Tibial nerve (tissue), 4 donors: Measurements from ENCODE around the gene MCF2L. TPM values are rescaled to one million over a fixed set of nuclear protein-coding genes. Genes with fewer than 3 reads are reported as not detected.

ENCODE experiments used
- DNase-seq, 2 donors: peaks; one replicate each; pipeline ENCODE4 v3.0.0-alpha.2; 2019; ENCODE audit warnings: low spot score in 2 of 2
- H3K27ac ChIP-seq, 4 donors: fragments of 200-600 bp; sonication (generic) in 3 of 4; one replicate each; pipeline ENCODE4 v1.5.1; 2017 to 2019; ENCODE audit warnings: mild to moderate bottlenecking in 1 of 4
- H3K27me3 ChIP-seq, 2 donors: fragments of 200-600 bp; sonication (generic) in 1 of 2; one replicate each; pipeline versions ENCODE4 v1.5.1 to v1.6.0; 2017 to 2019
- H3K36me3 ChIP-seq, 3 donors: fragments of 200-600 bp; sonication (generic); one replicate each; pipeline ENCODE4 v1.5.1; 2018 to 2019
- H3K4me1 ChIP-seq, 4 donors: fragments of 200-600 bp; sonication (generic) in 3 of 4; one replicate each; pipeline ENCODE4 v1.5.1; 2017 to 2019
- H3K4me3 ChIP-seq, 4 donors: fragments of 200-600 bp; sonication (generic) in 3 of 4; one replicate each; pipeline ENCODE4 v1.5.1; 2017 to 2019; ENCODE audit warnings: mild to moderate bottlenecking in 1 of 4, moderate library complexity in 1 of 4
- H3K9me3 ChIP-seq, 4 donors: fragments of 200-600 bp; sonication (generic) in 3 of 4; one replicate each; pipeline ENCODE4 v1.5.1; 2017 to 2019
- CTCF ChIP-seq, 5 experiments: fragments of 200-600 bp in 3 of 5; fragments of 450-650 bp in 2 of 5; sonication (generic) in 3 of 5; IDR thresholded peaks; one replicate each; pipeline ENCODE4 v1.5.1; 2016 to 2019; ENCODE audit warnings: antibody characterized with exemption in 5 of 5, mild to moderate bottlenecking in 3 of 5, moderate library complexity in 2 of 5
- EP300 ChIP-seq, 2 donors: sonication (generic); formaldehyde crosslinking; IDR thresholded peaks; one replicate each; pipeline ENCODE4 v1.6.1; 2017; ENCODE audit warnings: antibody characterized with exemption in 2 of 2, mild to moderate bottlenecking in 1 of 2
- POLR2A ChIP-seq, 2 donors: fragments of 450-650 bp; IDR thresholded peaks; one replicate each; pipeline ENCODE4 v1.6.1; 2017; ENCODE audit warnings: antibody characterized with exemption in 2 of 2, mild to moderate bottlenecking in 2 of 2, moderate library complexity in 2 of 2
- WGBS, 2 donors: methylation state at CpG; one replicate each; pipeline ENCODE4 v1.1.5; 2018; 5-methylcytosine and 5-hydroxymethylcytosine counted together
- total RNA-seq, 4 donors: library from RNA; depleted of rRNA; stranded (reverse); fragments of >200 nt; gene quantifications; one replicate each; pipeline ENCODE4 v1.1.0, GENCODE V29; 2016

MCF2L gene
- total RNA-seq, 4 donors from 2014 or later, result 30.1 to 82.6 (median 45.3) TPM

DNA sequence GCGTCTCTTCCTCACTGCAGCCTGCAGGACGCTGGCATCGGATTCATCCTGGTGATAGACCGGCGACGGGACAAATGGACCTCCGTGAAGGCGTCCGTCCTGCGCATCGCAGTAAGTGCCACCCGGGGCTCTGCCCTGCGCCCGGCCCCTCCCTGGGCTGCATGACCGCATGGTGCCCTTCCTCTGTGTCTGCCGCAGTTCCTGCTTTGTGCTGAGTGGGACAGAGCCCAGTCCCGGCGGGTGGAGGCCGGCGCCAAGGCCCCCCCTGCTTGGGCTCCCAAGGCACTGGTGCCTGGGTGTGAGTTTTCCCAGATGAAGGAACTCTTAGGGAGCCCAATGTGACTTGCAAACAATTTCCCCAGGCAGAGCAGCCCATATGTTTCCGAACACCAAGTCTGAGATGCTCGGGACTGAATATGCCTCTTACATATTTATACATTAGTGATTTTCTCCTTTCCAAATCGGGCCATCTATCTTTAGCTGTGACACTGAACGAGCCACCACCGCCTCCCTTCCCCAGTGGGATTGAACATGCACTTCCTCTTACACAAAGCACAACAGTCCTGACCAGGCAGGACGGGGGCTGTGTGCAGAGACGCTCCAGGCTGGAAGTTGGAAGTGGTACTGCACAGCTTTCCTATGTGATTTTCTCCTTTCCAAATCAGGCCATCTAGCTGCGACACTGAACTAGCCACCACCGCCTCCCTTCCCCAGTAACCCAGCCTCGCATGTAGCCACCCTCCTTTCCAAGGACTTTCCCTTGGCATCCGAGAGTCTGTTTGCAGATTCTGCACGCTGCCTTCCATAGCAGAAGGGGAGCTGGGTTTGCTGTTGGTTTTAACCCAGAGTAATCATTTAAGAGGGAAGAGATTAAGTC, 76.5 kb downstream of the MCF2L start:
- H3K27ac ChIP-seq, result no peak overlapping the region
- 69 to 78% methylated on average over 30 to 31 of the region's 32 CpGs for WGBS, 2 donors
- TF ChIP-seq CTCF (IDR thresholded peaks at IDR 0.05) (no peak), POLR2A (IDR thresholded peaks at IDR 0.05) (no peak)
- H3K36me3 ChIP-seq, result no peaks in the 10 kb centered on the region
- no peaks in the 10 kb centered on the region for H3K9me3 ChIP-seq
- H3K27me3 ChIP-seq, result no peaks in the 10 kb centered on the region
- H3K4me1 ChIP-seq, result no peaks in the 10 kb centered on the region
- no peak overlapping the region for H3K4me3 ChIP-seq
- DNase-seq, result no peak

DNA sequence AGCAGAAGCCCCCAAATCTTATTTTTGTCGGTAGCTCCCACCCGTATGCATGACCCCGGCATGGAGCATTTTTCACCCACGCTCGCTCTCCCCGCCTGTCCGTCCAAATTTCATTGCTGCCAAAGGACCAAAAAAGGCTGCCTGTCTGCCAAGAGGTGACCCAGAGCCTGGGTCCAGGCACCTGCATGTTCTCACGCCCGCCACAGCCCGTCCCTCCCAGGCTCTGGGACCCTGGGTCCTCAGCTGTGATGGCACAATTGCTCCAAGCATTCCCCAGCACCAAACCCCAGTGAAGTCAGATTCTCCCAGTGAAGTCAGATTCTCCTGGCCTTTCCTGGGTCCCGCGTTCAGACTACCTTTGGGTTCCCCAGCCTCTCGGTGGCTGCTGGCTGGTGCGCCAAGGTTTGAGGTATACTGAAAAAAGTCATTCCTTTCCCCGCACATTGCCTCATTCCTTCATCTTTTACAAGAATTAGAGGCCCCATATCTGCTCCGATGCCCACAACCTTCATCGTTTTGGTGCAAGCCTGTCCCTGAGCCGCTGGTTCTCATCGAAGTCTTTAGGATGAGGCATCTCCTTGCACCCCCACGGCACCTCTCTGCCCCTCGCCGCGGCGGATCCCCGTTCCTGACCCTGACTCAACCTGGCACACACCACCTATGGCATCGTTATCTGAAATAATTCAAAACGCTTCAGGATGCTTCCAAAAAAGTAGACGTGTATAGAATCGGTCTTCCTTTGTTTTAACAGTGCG, 77.3 kb downstream of the MCF2L start:
- Histone ChIP-seq H3K36me3 (no peaks in the 10 kb centered on the region), H3K4me3 (no peak overlapping the region), H3K27me3 (peaks cover 0 to 6% of the 10 kb centered on the region in 2 donors), H3K9me3 (no peaks in the 10 kb centered on the region), H3K4me1 (peaks cover 0 to 6% (median 0%) of the 10 kb centered on the region in 4 donors), H3K27ac (no peak overlapping the region)
- WGBS, 2 donors, result 94% methylated on average over 30 of the region's 30 CpGs
- TF ChIP-seq EP300 (IDR thresholded peaks at IDR 0.05) (no peak), CTCF (IDR thresholded peaks at IDR 0.05) (no peak), POLR2A (IDR thresholded peaks at IDR 0.05) (no peak)
- DNase-seq, result no peak

- Histone ChIP-seq H3K27me3 (peaks cover 0 to 12% of the 10 kb centered on the region in 2 donors), H3K9me3 (no peaks in the 10 kb centered on the region), H3K4me1 (peaks cover 0 to 6% (median 0%) of the 10 kb centered on the region in 4 donors), H3K36me3 (no peaks in the 10 kb centered on the region), H3K27ac (no peak overlapping the region), H3K4me3 (no peak overlapping the region)
- TF ChIP-seq POLR2A (IDR thresholded peaks at IDR 0.05) (no peak), CTCF (IDR thresholded peaks at IDR 0.05) (no peak), EP300 (IDR thresholded peaks at IDR 0.05) (no peak)
- no peak for DNase-seq
- WGBS, 2 donors, result 78 to 85% methylated on average over 13 of the region's 13 CpGs
Measured at GRCh38 chr13:113046883-113047244, 77.8 kb downstream of the MCF2L start.

DNA sequence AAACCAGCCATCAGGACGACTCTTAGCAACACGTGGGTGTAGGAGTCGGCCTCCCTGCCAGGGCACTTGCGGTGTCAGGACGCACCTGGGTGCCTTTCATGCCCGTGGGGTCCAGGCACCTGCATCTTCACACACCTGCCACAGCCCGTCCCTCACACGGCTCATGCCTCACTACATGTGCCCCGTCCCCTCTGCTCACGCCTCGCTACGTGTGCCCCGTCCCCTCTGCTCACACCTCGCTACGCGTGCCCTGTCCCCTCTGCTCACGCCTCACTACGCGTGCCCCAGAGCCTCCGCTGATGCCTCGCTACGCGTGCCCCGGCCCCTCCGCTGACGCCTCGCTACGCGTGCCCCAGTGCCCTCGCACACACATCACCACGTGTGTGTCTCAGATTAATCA, 78.6 kb downstream of the MCF2L start:
- DNase-seq, result no peak
- peaks cover 0 to 6% (median 0%) of the 10 kb centered on the region in 4 donors for H3K4me1 ChIP-seq
- 89 to 90% methylated on average over 31 of the region's 31 CpGs for WGBS, 2 donors

More for the DNA sequence above, 78.6 kb downstream of the MCF2L start:
- Histone ChIP-seq H3K9me3 (no peaks in the 10 kb centered on the region), H3K27me3 (peaks cover 0 to 18% of the 10 kb centered on the region in 2 donors), H3K27ac (no peak overlapping the region), H3K36me3 (no peaks in the 10 kb centered on the region), H3K4me3 (no peak overlapping the region)
- TF ChIP-seq CTCF (IDR thresholded peaks at IDR 0.05) (no peak), POLR2A (IDR thresholded peaks at IDR 0.05) (no peak), EP300 (IDR thresholded peaks at IDR 0.05) (no peak)
